Nucleus accumbens (tissue), 56 donors: ENCODE measurements around the gene SH3BP4.

Experiments used
- DNase-seq, 56 donors: peaks; one replicate each; lab custom pipeline; 2025; lab: John Stamatoyannopoulos, UW

SH3BP4 gene

DNA sequence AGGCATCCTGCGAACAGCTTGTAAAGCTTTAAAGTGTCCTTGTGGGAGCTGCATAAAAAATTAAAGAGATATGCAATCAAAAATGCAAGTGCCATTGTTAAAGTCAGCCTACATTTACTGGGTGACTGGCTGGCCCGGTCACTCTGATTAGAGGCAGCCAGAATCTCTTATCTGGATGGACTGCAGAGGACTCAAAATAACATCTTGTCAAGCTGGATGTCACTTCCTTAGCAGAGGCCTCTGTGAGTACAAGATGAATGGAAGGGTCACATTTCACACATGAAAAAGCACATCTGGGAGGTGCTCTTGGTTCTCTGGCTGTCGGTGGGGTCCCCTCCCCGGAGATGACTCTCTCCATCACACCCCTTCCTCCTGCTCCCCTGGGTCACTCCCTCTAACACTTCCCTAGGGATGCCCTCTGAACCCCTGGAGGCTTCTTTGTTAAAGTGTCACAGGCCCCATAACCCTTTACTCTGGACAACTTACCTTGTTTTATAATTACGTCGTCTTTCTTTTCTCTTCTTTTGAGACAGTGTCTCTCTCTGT, 122.1 kb downstream of the SH3BP4 start:
- no peak for DNase-seq

DNA sequence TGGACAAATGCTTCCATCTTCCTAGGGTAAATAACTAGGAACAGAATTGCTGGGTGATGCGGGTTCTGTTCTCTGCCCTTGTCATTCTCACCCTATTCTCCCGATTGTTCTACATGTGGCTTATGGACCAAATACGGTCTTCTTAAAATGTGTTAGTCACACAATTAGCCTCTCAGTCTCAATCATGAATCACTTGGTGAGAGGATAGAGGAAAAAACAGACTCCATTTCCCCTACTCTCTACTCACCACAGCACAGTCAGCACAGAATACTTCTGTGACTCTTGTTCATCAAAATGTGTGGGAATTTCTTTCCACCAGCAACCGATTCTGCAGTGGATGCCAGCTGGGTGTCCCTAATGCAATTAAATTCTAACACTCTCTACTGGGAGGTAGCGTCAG, 125.2 kb downstream of the SH3BP4 start:
- no peak for DNase-seq

GRCh38 chr2:235078182-235078581, 126.4 kb downstream of the SH3BP4 start:
- DNase-seq: no peak

DNA sequence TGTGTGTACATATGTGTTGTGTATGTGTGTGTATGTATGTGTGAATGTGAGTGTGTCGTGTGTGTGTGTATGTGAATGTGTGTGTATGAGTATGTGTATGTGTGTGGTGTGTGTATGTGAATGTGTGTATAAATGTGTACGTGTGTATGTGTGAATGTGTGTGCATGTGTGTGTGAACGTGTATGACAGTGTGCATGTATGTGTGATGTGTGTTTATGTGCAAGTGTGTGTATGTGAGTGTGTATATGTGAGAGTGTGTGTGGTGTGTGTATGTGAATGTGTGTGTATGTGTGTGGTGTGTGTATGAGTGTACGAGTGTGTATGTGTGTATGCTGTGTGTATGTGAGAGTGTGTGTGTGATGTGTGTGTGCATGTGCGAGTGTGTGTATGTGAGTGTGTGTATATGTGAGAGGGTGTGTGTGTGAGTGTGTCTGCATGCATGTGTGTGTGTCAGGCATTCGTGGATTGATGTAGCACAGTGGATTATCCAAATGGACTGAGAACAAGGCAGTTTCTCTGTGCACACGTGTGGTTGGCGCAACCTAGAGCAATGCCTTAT, 127.2 kb downstream of the SH3BP4 start:
- DNase-seq: no peak

DNA sequence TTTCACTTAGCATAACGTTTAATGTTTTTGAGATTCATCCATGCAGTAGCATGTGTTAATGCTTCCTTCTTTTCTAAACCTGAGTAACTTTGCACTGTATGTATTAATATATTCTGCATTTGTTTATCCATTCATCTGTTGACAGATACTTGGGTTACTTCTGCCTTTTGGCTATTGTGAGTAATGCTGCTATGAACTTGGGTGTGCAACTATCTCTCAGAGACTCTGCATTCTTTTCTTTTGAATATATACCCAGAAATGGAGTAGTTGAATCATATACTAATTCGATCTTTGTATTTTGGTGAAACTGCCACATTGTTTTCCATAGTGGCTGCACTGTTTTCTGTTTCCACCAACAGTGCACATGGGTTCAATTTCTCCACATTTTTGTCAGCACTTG, 128.3 kb downstream of the SH3BP4 start:
- no peak for DNase-seq

- no peak for DNase-seq
Observed at GRCh38 chr2:235082578-235083338, 130.9 kb downstream of the SH3BP4 start.

GRCh38 chr2:235083822-235084221, 132.0 kb downstream of the SH3BP4 start:
- no peak for DNase-seq

DNA sequence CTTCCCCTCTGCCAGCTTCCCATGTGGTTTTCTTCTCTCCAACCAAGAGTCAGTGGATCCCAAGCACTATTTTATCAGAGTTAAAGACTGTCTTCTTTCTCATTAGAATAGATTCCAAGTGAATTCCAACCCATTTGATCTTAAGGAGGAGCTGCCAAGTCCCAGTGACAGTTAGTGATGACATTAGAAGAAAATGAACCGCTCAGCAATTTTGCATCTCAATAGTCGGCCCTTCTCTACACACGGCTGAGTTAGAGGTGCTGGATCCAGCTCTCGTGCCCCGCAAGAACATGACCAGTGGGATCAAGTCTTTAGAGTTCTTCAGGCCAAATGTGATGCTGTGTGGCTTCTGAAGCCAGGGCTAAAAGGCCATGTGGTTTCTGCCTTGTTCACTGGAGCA, 132.6 kb downstream of the SH3BP4 start:
- DNase-seq: no peak

DNA sequence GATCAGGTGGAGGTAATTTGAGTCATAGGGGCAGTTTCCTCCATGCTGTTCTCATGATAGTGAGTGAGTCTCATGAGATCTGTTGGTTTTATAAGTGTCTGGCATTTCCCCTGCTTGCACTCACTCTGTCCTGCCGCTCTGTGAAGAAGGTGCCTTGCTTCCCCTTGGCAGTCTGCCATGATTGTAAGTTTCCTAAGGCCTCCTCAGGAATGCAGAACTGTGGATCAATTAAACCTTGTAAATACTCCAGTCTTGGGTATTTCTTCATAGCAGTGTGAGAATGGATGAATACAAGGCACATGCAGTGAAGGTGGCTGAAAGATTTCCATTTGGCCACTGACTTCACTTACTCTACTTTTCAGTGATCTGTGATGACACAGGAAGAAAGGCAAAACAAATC, 133.7 kb downstream of the SH3BP4 start:
- DNase-seq: no peak

GRCh38 chr2:235086481-235087184, 134.8 kb downstream of the SH3BP4 start:
- no peak for DNase-seq

GRCh38 chr2:235087832-235088495, 136.1 kb downstream of the SH3BP4 start:
- DNase-seq: peak in 5 of 56 donors; percentile 2 to 13 (median 12)

DNA sequence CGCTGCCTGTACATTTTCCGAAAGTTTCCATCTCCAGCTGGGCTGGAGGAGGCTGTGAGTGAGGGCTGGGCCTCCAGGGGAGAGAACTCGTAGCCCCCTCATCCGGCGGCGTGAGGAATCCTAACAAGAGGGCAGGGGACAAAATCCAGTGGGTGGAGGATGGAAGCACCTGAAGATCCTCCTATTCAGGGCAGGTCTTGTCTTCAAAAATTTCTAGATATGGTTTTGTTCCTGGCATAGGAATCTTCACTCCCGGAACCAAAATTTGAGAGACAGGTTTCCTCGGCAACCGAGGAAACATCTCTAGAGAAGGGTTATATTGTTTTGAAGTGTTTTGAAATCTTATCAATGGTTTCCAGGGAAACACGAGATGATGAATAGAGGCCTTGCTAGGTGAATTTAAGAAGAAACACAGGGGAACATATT, 136.7 kb downstream of the SH3BP4 start:
- DNase-seq: peak in 6 of 56 donors; percentile 5 to 32 (median 12)

DNA sequence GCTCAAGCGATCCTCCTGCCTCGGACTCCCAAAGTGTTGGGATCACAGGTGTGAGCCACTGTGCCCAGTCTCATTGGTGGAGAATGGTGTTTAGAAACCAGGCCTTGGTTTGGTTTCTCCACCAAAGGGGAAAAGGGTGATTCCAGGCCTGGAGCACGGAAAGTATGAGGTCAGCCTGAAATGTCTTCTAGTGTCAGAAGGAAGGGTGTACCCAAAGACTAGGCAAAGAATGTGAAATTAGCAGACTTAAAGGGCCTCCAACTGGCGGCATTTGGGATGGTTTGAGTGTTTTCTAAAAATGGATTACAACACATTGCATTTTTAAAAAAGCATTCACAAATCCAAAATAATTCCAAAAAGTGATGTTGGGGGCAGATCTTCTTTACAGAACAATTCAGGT, 139.6 kb downstream of the SH3BP4 start:
- no peak for DNase-seq

GRCh38 chr2:235091983-235092382, 140.2 kb downstream of the SH3BP4 start:
- DNase-seq: no peak

DNA sequence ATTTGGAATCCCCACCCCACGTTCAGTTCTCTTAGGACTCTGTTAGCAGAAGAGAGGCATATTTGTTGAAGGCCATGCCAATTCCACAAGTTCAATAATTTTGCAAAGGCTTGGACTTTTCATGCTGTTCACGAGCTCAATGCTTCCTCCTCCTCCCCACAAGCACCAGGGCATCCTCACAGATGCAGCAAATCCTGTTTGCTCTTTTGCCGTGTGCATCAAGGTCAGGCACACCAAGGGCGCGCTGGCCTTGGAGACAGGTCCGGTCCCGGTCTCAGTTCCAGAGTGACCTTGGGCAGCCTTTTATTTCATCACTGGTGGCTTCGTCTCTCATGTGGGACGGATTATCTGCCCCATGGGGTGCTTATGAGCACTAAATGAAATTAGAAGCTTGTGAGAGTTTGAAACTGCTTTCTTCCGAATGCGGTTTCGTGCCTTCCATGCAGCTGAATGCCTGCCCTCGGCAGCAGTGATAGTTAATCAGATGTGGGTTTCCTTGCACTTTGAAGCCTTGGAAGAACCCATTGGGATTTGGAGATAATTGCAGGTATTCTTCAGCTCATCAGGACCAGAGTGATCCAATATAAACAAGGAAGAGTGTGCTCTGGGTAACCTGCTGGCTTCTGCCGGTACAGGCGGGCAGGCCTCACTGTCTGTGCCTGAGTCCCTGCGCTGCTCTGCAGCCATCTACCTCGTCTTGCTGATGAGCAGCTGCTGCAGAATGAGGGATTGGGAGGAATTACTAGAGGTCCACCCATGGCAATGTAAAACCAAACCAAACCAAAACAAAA, 140.8 kb downstream of the SH3BP4 start:
- DNase-seq: no peak

DNA sequence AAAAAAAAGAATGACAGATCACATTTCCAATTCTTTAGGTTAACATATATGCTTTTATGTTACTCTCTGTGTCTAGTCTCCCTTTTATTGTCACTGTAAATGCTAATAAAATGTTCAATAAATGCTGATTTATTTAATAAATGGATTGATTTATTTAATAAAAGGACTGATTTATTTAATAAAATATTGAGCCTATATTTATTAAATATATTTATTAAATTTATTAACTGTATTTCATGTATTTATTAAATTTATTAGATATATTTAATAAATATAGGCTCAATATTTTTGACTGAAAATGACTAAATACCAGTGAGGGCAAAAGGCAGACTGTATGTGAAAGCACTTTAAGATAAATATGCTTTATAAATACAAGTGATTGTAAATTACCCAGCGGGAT, 142.6 kb downstream of the SH3BP4 start:
- DNase-seq: no peak

GRCh38 chr2:235095569-235095968, 143.8 kb downstream of the SH3BP4 start:
- DNase-seq: no peak

DNA sequence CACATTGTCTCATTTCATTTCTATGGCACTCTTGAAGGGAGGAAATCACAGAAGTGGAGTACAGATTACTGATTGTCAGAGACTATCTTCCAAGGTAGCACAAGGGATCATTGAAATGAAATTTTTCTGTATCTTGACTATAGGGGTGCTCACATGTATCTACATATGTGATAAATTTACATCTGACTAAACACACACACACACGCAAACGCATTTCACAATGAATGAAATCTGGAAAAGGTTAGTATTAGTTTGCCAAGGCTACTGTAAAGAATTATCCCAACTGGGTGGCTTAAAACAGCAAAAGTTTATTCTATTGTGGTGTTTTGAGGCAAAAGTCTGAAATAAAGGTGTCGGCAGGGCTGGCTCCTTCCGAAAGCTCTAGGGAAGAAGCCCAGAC, 144.6 kb downstream of the SH3BP4 start:
- DNase-seq: no peak

DNA sequence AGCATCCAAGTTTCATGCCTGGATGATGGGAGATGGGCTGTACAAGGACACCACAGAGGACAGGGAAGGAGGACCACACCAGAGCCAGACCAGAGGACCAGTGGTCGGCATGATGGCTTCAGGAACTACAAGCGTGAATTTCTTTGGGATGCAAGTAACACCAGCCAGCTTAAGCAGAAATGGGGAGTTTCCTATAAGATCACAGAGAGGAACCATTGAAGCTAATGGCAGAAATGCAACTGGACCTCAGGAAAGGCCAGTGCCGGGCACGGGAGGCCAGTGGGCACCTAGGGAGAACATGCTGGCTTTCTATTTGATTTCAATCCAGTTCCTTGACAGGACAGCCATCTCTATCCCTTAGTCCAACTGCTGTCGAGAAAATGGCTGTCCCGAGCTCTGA, 145.4 kb downstream of the SH3BP4 start:
- DNase-seq: no peak

GRCh38 chr2:235098269-235098668, 146.5 kb downstream of the SH3BP4 start:
- no peak for DNase-seq
